ENCODE data around the gene RANGAP1. TPM values are rescaled to one million over a fixed set of nuclear protein-coding genes. Genes with fewer than 3 reads are reported as not detected.

Gene RANGAP1
- total and polyA plus RNA-seq, 7 donors: 26.2 to 51.8 (median 41.1) TPM

- Histone ChIP-seq H3K4me1 (no peaks in the 10 kb centered on the region), H3K9me3 (no peaks in the 10 kb centered on the region), H3K4me3 (no peak overlapping the region), H3K36me3 (ENCODE audit: insufficient read depth in 1 of 2, low read depth in 1 of 2) (peaks cover 8 to 99% of the 10 kb centered on the region in 2 donors), H3K27me3 (ENCODE audit: insufficient read depth in 3 of 3, low read length in 2 of 3) (no peaks in the 10 kb centered on the region), H3K27ac (no peak overlapping the region)
- DNase-seq (no peak), ATAC-seq (no peak)
- 48 to 58% (median 51%) methylated on average over 4 of the region's 4 CpGs for WGBS, 3 donors
- intact Hi-C loops (cut with DNase I): no loop called here
- TF ChIP-seq CTCF (IDR thresholded peaks at IDR 0.05): no peak
Observed at GRCh38 chr22:41274856-41275255, 11.1 kb downstream of the RANGAP1 start.

- intact Hi-C loops (cut with DNase I): no loop called here
- Histone ChIP-seq H3K9me3 (no peaks in the 10 kb centered on the region), H3K27me3 (ENCODE audit: insufficient read depth in 3 of 3, low read length in 2 of 3) (no peaks in the 10 kb centered on the region), H3K4me1 (no peaks in the 10 kb centered on the region), H3K36me3 (ENCODE audit: insufficient read depth in 1 of 2, low read depth in 1 of 2) (peaks cover 6 to 99% of the 10 kb centered on the region in 2 donors), H3K4me3 (no peak overlapping the region), H3K27ac (peak overlapping the region; percentile 36)
- 56 to 73% (median 56%) methylated on average over 7 of the region's 7 CpGs for WGBS, 3 donors
- DNase-seq (no peak), ATAC-seq (peak; percentile 53 to 85 (median 72))
- no peak for TF ChIP-seq CTCF (IDR thresholded peaks at IDR 0.05)
Observed at GRCh38 chr22:41273128-41273527, 12.9 kb downstream of the RANGAP1 start.

- peaks cover 5 to 99% of the 10 kb centered on the region in 2 donors for H3K36me3 ChIP-seq (ENCODE audit: insufficient read depth in 1 of 2, low read depth in 1 of 2)
- H3K9me3 ChIP-seq: no peaks in the 10 kb centered on the region
- DNase-seq (peak in 1 of 2 donors; percentile 36), ATAC-seq (no peak)
- no peak overlapping the region for H3K4me3 ChIP-seq
- no peak for TF ChIP-seq CTCF (IDR thresholded peaks at IDR 0.05)
- H3K27me3 ChIP-seq (ENCODE audit: insufficient read depth in 3 of 3, low read length in 2 of 3): no peaks in the 10 kb centered on the region
- 89 to 93% (median 89%) methylated on average over 7 to 9 of the region's 9 CpGs for WGBS, 3 donors
- H3K27ac ChIP-seq: no peak overlapping the region
- intact Hi-C loops (cut with DNase I): no loop called here
- no peaks in the 10 kb centered on the region for H3K4me1 ChIP-seq
Observed at GRCh38 chr22:41271787-41272186, 14.2 kb downstream of the RANGAP1 start.

GRCh38 chr22:41267958-41268357 lies 18.0 kb downstream of the RANGAP1 start:
- H3K36me3 ChIP-seq (ENCODE audit: insufficient read depth in 1 of 2, low read depth in 1 of 2): peaks cover 4 to 95% of the 10 kb centered on the region in 2 donors
- DNase-seq: no peak
- intact Hi-C loops (cut with DNase I): no loop called here
- TF ChIP-seq CTCF (IDR thresholded peaks at IDR 0.05): no peak
- no peak overlapping the region for H3K27ac ChIP-seq
- no peaks in the 10 kb centered on the region for H3K4me1 ChIP-seq
- H3K4me3 ChIP-seq: no peak overlapping the region
- no peaks in the 10 kb centered on the region for H3K27me3 ChIP-seq (ENCODE audit: insufficient read depth in 3 of 3, low read length in 2 of 3)
- WGBS, 3 donors: 94 to 97% (median 95%) methylated on average over 16 of the region's 16 CpGs
- ATAC-seq: no peak
- no peaks in the 10 kb centered on the region for H3K9me3 ChIP-seq

- intact Hi-C loops (cut with DNase I): no loop called here
- H3K9me3 ChIP-seq: no peaks in the 10 kb centered on the region
- H3K27ac ChIP-seq: no peak overlapping the region
- H3K4me3 ChIP-seq: no peak overlapping the region
- TF ChIP-seq CTCF (IDR thresholded peaks at IDR 0.05): no peak
- WGBS, 3 donors: 86 to 91% (median 89%) methylated on average over 15 of the region's 15 CpGs
- no peaks in the 10 kb centered on the region for H3K4me1 ChIP-seq
- peaks cover 4 to 94% of the 10 kb centered on the region in 2 donors for H3K36me3 ChIP-seq (ENCODE audit: insufficient read depth in 1 of 2, low read depth in 1 of 2)
- DNase-seq (no peak), ATAC-seq (no peak)
- no peaks in the 10 kb centered on the region for H3K27me3 ChIP-seq (ENCODE audit: insufficient read depth in 3 of 3, low read length in 2 of 3)
Observed at GRCh38 chr22:41264408-41264941, 21.5 kb downstream of the RANGAP1 start.
